HG03460 (cell line): Measurements from ENCODE around the gene LRFN2.

ENCODE experiments used
- ATAC-seq: cut with Tn5 transposase; IDR thresholded peaks from one replicate; pipeline ENCODE4 v1.9.1; 2021; ENCODE audit not compliant: unreplicated experiment

Gene LRFN2

DNA sequence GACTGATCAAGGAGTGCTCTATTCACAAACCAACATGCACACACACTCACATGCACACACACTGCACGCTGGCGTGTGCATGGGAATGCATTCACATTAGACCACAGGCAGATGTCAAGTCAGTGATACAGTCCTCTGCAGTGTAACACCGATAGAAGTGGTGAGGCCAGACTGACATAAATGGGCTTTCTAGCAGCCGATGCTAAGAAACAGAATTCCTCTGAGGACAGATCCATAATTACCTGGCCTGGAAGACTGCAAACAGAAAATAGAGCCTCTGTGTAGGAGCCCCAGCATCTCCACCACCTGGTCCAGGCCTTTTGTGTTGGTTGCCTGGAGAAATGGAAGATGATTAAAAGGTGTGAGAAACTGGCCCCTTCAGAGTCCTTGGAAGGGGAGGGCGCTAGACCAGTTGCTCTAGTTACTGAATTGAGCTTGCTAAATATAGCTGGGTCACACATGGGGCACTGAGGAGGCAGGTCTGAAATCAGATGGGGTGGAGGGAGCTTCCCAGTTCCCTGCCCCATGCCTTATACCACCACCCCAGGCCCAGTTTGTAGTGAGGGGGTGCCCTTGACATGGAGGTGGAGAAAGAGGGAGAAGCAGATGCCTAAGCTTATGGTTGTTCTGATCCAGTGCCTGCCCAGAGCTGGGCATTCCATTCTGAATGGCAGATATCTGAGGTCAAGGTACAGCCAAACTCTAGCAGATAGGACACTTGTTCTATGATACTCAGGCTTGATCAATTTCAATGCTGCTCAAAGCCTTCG lies 233.8 kb downstream of the LRFN2 start:
- ATAC-seq, result no peak

GRCh38 chr6:40352527-40353170 lies 234.5 kb downstream of the LRFN2 start:
- ATAC-seq, result no peak

GRCh38 chr6:40352006-40352405 lies 235.2 kb downstream of the LRFN2 start:
- no peak for ATAC-seq

- ATAC-seq, result no peak
These were observed 236.4 kb downstream of the LRFN2 start for GRCh38 chr6:40350747-40351217.

- ATAC-seq, result no peak
These were observed 237.0 kb downstream of the LRFN2 start for GRCh38 chr6:40349901-40350746.

- ATAC-seq, result no peak
These were observed 237.9 kb downstream of the LRFN2 start for GRCh38 chr6:40349123-40349900.

- ATAC-seq, result no peak
These were observed 238.6 kb downstream of the LRFN2 start for GRCh38 chr6:40348591-40348990.

GRCh38 chr6:40347571-40348011 lies 239.6 kb downstream of the LRFN2 start:
- ATAC-seq, result no peak

- no peak for ATAC-seq
These were observed 240.9 kb downstream of the LRFN2 start for GRCh38 chr6:40346246-40346645.

DNA sequence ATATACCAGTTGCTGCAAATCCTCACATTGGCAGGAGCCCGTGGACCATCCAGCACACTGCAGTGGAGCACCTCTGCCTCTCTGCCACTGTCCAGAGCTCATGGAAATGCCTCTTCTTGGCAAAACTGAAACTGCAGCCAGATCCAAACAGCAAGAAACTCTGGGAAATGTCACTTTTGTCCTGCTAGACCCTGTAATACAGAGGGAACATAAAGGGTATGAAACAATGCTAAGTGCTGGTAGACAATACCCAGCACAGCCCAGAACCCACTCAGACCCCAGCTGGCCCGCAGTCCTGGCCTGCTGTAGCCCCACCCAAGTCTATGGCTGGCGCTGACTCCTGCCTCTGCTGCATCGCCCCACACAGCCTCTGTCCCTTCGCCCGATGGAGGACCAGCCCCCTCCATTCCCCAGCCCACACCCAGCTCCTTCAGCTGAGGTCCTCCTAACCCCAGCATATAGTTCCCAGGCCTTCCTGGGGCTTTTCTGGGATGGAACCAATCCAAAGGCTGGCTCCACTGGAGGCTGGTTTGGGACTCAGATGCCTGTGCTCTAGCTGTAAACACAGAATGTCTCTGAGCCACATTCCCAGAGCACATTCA lies 242.5 kb downstream of the LRFN2 start:
- ATAC-seq, result no peak

- ATAC-seq, result no peak
These were observed 243.1 kb downstream of the LRFN2 start for GRCh38 chr6:40343877-40344565.

- no peak for ATAC-seq
These were observed 243.8 kb downstream of the LRFN2 start for GRCh38 chr6:40343318-40343876.

DNA sequence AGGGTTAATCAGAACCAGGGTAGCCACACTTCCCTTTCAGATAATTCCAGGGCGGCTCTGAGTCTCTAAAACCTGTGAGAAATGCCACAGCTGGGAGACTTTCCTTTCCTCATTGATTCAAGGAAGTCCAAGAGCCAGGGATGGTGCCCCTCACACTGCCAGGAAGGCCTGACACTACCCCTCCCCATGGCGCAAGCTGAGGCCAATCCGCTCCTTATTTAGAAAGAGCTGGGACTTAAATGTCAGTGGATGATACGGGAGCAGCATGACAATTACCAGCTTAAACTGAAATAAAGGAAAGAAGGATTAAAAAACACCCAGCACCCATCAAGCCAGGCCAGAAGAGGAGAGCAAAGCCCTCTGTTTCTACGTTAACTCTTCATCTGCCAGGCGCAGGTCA lies 244.4 kb downstream of the LRFN2 start:
- no peak for ATAC-seq

GRCh38 chr6:40341726-40342125 lies 245.4 kb downstream of the LRFN2 start:
- no peak for ATAC-seq
